Posterior vena cava (tissue), 2 donors: ENCODE data around the gene MYO1C. TPM values are rescaled to one million over a fixed set of nuclear protein-coding genes. Genes with fewer than 3 reads are reported as not detected.

ENCODE experiments used
- total RNA-seq, 2 donors: library from RNA; stranded (reverse); fragmentation: NEBNext Ultra II Directional; extraction: Animal tissue kit (Norgen Biotek cat#: 25700); gene quantifications; one replicate each; pipeline ENCODE4 v1.2.1, GENCODE V29; 2021
- donor health status: DM: yes; HTN: yes; CAD: no.
- donor health status: DM: yes; HTN: yes; CAD: no.

Gene MYO1C
- total RNA-seq, 2 donors from 2014 or later = 270 to 381 TPM

Other genes starting within 250 kb of the MYO1C start
- not detected for gene BHLHA9, start 222.2 kb downstream of the MYO1C start, total RNA-seq
- gene TRARG1, start 213.0 kb downstream of the MYO1C start, total RNA-seq = 1 to 10 TPM in 1 of 2 donors, under 1 TPM in 1; 0.67 to 1.2 TPM
- 100 to 1,000 TPM; 274 to 306 TPM for gene YWHAE, start 92.5 kb downstream of the MYO1C start, total RNA-seq
- gene CRK, start 36.5 kb downstream of the MYO1C start, total RNA-seq = 10 to 100 TPM; 56.6 to 58.0 TPM
- gene INPP5K, start 23.9 kb upstream of the MYO1C start, total RNA-seq = 10 to 100 TPM; 23.5 to 25.2 TPM
- 10 to 100 TPM; 68.4 to 90.3 TPM for gene PITPNA, start 70.1 kb upstream of the MYO1C start, total RNA-seq
- 10 to 100 TPM in 1 of 2 donors, 1 to 10 TPM in 1; 9.5 to 16.9 TPM for gene SLC43A2, start 136.1 kb upstream of the MYO1C start, total RNA-seq
- 10 to 100 TPM; 13.0 to 13.9 TPM for gene SCARF1, start 153.0 kb upstream of the MYO1C start, total RNA-seq
- gene RILP, start 157.2 kb upstream of the MYO1C start, total RNA-seq = 10 to 100 TPM; 10.3 to 13.0 TPM
- 100 to 1,000 TPM; 173 to 190 TPM for gene PRPF8, start 192.2 kb upstream of the MYO1C start, total RNA-seq
- 1 to 10 TPM; 7.6 to 8.2 TPM for gene TLCD2, start 217.7 kb upstream of the MYO1C start, total RNA-seq
- 10 to 100 TPM; 26.3 to 30.8 TPM for gene WDR81, start 232.0 kb upstream of the MYO1C start, total RNA-seq